GM21717 (cell line): ENCODE results near the gene GFI1.
"Not testable (repeated sequence)": the region's sequence is repeated elsewhere in the genome, so short reads cannot be mapped to it uniquely, and the experiment has no call there.

Experiments
- ATAC-seq: cut with Tn5 transposase; IDR thresholded peaks from one replicate; pipeline ENCODE4 v1.9.1; 2021; ENCODE audit warnings: mild to moderate bottlenecking, moderate library complexity; ENCODE audit not compliant: unreplicated experiment

Gene GFI1

GRCh38 chr1:92486251-92487077 is at the start of gene GFI1:
TSS of gene GFI1 (minus strand) at chr1:92486925. CDS start at chr1:92483487, 3,438 bp downstream.
- peak; percentile 28 for ATAC-seq

- ATAC-seq = not testable (repeated sequence)
Observed at GRCh38 chr1:92532371-92532770, 45.6 kb upstream of the GFI1 start.

- not testable (repeated sequence) for ATAC-seq
Observed at GRCh38 chr1:92531939-92532338, 45.2 kb upstream of the GFI1 start.

- ATAC-seq = no peak
Observed at GRCh38 chr1:92527670-92528069, 40.9 kb upstream of the GFI1 start.

GRCh38 chr1:92524944-92525590 is 38.3 kb upstream of the GFI1 start:
- not testable (repeated sequence) for ATAC-seq

GRCh38 chr1:92519043-92519442 is 32.3 kb upstream of the GFI1 start:
- ATAC-seq = no peak

GRCh38 chr1:92516574-92516973 is 29.8 kb upstream of the GFI1 start:
- ATAC-seq = no peak

GRCh38 chr1:92515796-92516201 is 29.1 kb upstream of the GFI1 start:
- ATAC-seq = no peak

GRCh38 chr1:92511541-92511940 is 24.8 kb upstream of the GFI1 start:
- no peak for ATAC-seq

GRCh38 chr1:92509619-92510018 is 22.9 kb upstream of the GFI1 start:
- ATAC-seq = no peak

- no peak for ATAC-seq
Observed at GRCh38 chr1:92505015-92505692, 18.4 kb upstream of the GFI1 start.

- ATAC-seq = no peak
Observed at GRCh38 chr1:92504291-92505014, 17.7 kb upstream of the GFI1 start.

- no peak for ATAC-seq
Observed at GRCh38 chr1:92503926-92504285, 17.2 kb upstream of the GFI1 start.

- ATAC-seq = no peak
Observed at GRCh38 chr1:92503043-92503925, 16.6 kb upstream of the GFI1 start.

GRCh38 chr1:92502247-92502646 is 15.5 kb upstream of the GFI1 start:
- peak; percentile 65 for ATAC-seq

- no peak for ATAC-seq
Observed at GRCh38 chr1:92500552-92500951, 13.8 kb upstream of the GFI1 start.

- no peak for ATAC-seq
Observed at GRCh38 chr1:92495392-92496063, 8.8 kb upstream of the GFI1 start.

- no peak for ATAC-seq
Observed at GRCh38 chr1:92494485-92495141, 7.9 kb upstream of the GFI1 start.

GRCh38 chr1:92493139-92493538 is 6.4 kb upstream of the GFI1 start:
- no peak for ATAC-seq
